ENCODE data around the gene CT45A2.
"Not testable (repeated sequence)": the region's sequence is repeated elsewhere in the genome, so short reads cannot be mapped to it uniquely, and the experiment has no call there.

CT45A2 gene, protein sequence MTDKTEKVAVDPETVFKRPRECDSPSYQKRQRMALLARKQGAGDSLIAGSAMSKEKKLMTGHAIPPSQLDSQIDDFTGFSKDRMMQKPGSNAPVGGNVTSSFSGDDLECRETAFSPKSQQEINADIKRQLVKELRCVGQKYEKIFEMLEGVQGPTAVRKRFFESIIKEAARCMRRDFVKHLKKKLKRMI

DNA sequence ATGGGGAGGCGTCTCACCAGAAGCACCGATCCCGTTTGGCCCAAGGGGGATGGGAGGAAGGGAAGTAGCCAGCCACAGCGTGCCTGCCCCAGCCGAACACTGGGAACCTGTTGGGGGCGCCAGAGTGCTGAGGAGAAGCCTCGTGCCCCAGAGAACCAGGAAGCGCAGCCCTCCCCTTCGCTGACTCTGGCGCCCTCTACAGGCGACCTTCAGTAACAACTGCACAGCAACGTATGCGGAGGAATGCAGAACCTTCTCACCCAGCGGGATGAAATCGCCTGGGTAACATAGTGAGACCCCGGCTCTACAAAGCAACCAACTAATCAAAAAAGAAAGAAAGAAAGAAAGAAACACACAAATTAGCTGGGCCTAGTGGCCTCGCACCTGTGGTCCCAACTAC, at the start of gene CT45A2:
Gene CT45A2 (minus strand): TSS at position 101 of the 400 bp plus-strand sequence. CDS start 3,747 bp downstream, outside the sequence.
- H3K36me3 Mint-ChIP-seq, DNase-seq, H3K27me3 Mint-ChIP-seq, H3K4me1 Mint-ChIP-seq, CTCF ChIA-PET, H3K9me3 Mint-ChIP-seq, H3K4me3 Mint-ChIP-seq, H3K27ac Mint-ChIP-seq: not testable (repeated sequence)

DNA sequence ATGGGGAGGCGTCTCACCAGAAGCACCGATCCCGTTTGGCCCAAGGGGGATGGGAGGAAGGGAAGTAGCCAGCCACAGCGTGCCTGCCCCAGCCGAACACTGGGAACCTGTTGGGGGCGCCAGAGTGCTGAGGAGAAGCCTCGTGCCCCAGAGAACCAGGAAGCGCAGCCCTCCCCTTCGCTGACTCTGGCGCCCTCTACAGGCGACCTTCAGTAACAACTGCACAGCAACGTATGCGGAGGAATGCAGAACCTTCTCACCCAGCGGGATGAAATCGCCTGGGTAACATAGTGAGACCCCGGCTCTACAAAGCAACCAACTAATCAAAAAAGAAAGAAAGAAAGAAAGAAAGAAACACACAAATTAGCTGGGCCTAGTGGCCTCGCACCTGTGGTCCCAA, 34.6 kb upstream of the CT45A2 start, which contains the start of gene CT45A8:
Gene CT45A8 (minus strand): TSS at position 101 of the 400 bp plus-strand sequence. CDS start 3,755 bp downstream, outside the sequence.
- CTCF ChIA-PET, H3K27me3 Mint-ChIP-seq, H3K4me3 Mint-ChIP-seq, H3K9me3 Mint-ChIP-seq, H3K27ac Mint-ChIP-seq, H3K36me3 Mint-ChIP-seq, H3K4me1 Mint-ChIP-seq, DNase-seq: not testable (repeated sequence)

DNA sequence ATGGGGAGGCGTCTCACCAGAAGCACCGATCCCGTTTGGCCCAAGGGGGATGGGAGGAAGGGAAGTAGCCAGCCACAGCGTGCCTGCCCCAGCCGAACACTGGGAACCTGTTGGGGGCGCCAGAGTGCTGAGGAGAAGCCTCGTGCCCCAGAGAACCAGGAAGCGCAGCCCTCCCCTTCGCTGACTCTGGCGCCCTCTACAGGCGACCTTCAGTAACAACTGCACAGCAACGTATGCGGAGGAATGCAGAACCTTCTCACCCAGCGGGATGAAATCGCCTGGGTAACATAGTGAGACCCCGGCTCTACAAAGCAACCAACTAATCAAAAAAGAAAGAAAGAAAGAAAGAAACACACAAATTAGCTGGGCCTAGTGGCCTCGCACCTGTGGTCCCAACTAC, 17.4 kb upstream of the CT45A2 start, which contains the start of gene CT45A7:
Gene CT45A7 (minus strand): TSS at position 101 of the 400 bp plus-strand sequence. CDS start 3,747 bp downstream, outside the sequence.
- H3K4me3 Mint-ChIP-seq, H3K27me3 Mint-ChIP-seq, CTCF ChIA-PET, H3K36me3 Mint-ChIP-seq, H3K9me3 Mint-ChIP-seq, H3K4me1 Mint-ChIP-seq, DNase-seq, H3K27ac Mint-ChIP-seq: not testable (repeated sequence)

DNA sequence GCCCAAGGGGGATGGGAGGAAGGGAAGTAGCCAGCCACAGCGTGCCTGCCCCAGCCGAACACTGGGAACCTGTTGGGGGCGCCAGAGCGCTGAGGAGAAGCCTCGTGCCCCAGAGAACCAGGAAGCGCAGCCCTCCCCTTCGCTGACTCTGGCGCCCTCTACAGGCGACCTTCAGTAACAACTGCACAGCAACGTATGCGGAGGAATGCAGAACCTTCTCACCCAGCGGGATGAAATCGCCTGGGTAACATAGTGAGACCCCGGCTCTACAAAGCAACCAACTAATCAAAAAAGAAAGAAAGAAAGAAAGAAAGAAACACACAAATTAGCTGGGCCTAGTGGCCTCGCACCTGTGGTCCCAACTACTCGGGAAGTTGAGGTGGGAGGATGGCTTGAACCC, 17.1 kb downstream of the CT45A2 start, which contains the start of gene CT45A6:
Gene CT45A6 (minus strand): TSS at position 101 of the 400 bp plus-strand sequence. CDS start 3,794 bp downstream, outside the sequence.
- CTCF ChIA-PET, H3K36me3 Mint-ChIP-seq, H3K27ac Mint-ChIP-seq, H3K4me1 Mint-ChIP-seq, DNase-seq, H3K27me3 Mint-ChIP-seq, H3K4me3 Mint-ChIP-seq, H3K9me3 Mint-ChIP-seq: not testable (repeated sequence)

DNA sequence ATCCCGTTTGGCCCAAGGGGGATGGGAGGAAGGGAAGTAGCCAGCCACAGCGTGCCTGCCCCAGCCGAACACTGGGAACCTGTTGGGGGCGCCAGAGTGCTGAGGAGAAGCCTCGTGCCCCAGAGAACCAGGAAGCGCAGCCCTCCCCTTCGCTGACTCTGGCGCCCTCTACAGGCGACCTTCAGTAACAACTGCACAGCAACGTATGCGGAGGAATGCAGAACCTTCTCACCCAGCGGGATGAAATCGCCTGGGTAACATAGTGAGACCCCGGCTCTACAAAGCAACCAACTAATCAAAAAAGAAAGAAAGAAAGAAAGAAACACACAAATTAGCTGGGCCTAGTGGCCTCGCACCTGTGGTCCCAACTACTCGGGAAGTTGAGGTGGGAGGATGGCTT, 34.4 kb downstream of the CT45A2 start, which contains the start of gene CT45A5:
Gene CT45A5 (minus strand): TSS at position 101 of the 400 bp plus-strand sequence. CDS start 3,774 bp downstream, outside the sequence.
- H3K27me3 Mint-ChIP-seq, H3K4me3 Mint-ChIP-seq, H3K4me1 Mint-ChIP-seq, H3K9me3 Mint-ChIP-seq, H3K36me3 Mint-ChIP-seq, CTCF ChIA-PET, H3K27ac Mint-ChIP-seq, DNase-seq: not testable (repeated sequence)

DNA sequence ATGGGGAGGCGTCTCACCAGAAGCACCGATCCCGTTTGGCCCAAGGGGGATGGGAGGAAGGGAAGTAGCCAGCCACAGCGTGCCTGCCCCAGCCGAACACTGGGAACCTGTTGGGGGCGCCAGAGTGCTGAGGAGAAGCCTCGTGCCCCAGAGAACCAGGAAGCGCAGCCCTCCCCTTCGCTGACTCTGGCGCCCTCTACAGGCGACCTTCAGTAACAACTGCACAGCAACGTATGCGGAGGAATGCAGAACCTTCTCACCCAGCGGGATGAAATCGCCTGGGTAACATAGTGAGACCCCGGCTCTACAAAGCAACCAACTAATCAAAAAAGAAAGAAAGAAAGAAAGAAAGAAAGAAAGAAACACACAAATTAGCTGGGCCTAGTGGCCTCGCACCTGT, 51.7 kb downstream of the CT45A2 start, which contains the start of gene CT45A3:
Gene CT45A3 (minus strand): TSS at position 101 of the 400 bp plus-strand sequence. CDS start 3,747 bp downstream, outside the sequence.
- H3K9me3 Mint-ChIP-seq, H3K27me3 Mint-ChIP-seq, H3K36me3 Mint-ChIP-seq, H3K27ac Mint-ChIP-seq, DNase-seq, H3K4me1 Mint-ChIP-seq, CTCF ChIA-PET, H3K4me3 Mint-ChIP-seq: not testable (repeated sequence)
